Stimulated activated CD4-positive, alpha-beta T cell treated with anti-CD3 and anti-CD28 coated beads, Interleukin-1b, Interleukin-23, amount 100 ng/mL, for 48 hours (primary cell): Measurements from ENCODE around the gene COA3.

Experiments used
- DNase-seq: peaks from one replicate; pipeline ENCODE4 v3.0.0-alpha.2; 2020

COA3 gene, protein sequence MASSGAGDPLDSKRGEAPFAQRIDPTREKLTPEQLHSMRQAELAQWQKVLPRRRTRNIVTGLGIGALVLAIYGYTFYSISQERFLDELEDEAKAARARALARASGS

DNA sequence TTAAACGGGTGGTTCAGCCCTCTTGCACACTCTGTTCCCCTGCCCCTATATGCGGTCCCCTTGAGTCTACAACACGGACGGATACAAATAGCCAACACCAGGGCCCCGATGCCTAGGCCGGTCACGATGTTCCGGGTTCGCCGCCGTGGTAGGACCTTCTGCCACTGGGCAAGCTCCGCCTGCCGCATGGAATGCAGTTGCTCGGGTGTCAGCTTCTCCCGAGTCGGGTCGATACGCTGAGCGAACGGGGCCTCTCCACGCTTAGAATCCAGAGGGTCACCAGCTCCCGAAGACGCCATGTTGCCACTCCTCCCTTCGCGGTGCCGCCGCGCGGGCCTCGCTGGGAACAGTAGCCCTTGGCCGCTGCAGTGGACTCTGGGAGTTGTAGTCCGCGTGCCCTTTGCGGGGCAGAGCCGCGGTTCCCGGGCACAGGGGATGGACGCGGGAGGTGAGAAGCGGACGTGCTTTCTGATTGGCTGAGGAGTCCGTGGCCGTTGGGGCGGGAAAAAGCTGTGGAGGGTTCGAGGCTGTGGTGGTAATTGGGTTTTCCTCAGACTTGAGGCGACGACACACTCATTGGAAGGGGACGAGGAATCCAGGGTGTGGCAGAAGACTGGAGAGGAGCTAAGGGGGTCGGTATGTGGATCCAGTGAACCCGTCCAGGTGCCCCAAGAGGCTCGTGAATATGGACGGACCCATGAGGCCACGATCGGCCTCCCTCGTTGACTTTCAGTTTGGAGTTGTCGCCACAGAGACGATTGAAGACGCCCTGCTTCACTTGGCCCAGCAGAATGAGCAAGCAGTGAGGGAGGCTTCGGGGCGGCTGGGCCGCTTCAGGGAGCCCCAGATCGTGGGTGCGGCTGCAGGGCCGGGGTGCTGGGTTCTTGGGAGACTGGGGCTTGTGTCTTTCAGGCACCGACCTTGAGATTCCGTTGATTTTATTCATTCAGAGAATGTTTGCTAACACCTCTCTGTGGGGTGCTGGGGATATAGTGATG, at the start of gene COA3, which contains the start of gene CNTD1:
Gene COA3, minus strand, starts transcription at position 322 of the 998 bp plus-strand sequence. Its CDS starts 23 bp downstream, at position 299.
Gene CNTD1, plus strand, starts transcription at position 479 of the 998 bp plus-strand sequence. Its CDS starts 207 bp downstream, at position 686.
- peak; percentile 86 for DNase-seq

DNA sequence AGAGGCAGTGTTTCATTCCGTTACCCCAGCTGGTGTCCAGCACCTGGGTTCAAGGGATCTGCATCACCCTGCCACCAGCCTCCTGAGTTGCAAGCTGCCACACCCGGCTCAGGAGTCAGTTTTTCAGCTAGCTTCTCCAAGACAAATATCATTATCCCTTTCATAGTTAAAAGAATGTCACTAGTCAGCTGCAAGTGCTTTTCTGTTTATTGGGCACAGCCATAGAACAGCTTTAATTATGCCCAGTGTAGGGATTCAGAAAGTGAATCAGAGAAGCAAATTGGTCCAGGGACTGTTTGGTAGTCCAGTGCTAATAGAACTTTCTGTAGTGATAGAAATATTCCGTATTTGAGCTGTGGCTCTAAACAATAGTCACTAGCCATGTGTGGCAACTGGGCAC, 49.6 kb upstream of the COA3 start:
- DNase-seq, result no peak

DNA sequence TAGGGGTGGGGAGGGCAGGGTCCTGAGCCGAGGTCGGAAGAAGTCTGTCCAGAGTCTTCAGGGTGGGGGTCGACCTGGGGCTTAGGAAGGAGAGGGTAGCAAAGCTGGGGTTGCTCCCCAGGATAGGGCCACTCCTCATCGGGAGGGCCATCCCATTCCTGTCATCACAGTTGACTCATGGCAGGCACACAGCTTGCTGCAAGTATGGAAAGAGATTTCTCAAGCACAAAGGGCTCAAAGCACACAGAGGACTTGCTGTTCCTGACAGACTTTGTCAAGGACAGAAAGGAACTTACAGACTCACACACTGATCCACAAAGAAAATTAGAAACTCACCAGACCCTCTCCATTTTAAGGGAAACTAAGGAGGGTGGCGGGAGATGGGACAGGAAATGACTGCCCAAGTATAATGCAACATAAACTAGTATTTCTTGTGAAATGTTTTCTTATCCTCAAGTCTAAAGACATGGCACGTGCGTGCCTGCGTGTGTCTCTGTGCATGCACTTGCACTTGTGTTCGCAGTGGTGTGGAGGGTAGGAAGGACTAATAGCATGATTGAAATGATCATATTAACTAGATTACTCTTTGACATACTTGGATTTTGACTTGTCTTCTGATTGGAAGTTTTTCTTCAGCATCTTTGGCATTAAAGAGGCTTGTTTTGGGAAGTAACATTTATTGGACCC, 48.2 kb upstream of the COA3 start:
- no peak for DNase-seq

DNA sequence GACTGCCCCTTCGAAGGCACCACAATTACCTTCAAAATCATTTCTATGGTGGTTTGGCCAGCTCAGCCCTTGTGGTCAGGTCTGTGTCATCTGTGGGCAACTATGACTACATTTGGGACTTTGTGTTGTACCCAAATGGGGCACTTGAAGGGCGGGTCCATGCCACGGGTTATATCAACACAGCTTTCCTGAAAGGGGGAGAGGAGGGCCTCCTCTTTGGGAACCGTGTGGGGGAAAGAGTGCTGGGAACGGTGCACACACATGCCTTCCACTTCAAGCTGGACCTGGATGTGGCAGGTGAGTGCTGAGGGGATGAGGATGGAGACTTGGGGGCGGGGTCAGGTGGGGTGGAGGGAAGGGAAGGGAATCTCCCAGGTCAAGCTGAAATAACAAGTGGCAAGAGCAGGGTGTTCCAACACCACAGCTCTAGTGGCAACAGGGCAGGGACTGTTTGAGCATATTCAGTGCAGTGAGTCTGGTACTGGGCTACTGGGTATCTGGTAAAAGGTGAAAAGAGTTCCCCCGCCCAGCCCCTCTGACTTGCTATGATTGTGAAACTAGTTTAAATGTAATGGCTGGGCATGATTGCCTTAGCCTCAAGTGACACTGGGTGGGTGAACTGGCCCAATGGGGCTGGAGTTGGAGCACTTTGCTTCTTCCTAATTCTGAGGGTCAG, 47.6 kb upstream of the COA3 start:
- DNase-seq, result peak; percentile 66

DNA sequence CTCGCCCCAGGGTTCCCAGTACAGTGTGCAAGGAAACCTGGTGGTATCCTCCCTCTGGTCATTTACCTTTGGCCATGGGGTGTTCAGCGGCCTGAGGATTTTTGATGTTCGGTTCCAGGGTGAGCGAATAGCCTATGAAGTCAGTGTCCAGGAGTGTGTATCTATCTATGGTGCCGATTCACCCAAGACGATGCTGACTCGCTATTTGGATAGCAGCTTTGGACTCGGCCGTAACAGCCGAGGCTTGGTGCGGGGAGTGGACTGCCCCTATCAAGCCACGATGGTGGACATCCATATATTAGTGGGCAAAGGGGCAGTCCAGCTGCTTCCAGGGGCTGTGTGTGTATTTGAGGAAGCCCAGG, 47.0 kb upstream of the COA3 start:
- DNase-seq, result no peak

DNA sequence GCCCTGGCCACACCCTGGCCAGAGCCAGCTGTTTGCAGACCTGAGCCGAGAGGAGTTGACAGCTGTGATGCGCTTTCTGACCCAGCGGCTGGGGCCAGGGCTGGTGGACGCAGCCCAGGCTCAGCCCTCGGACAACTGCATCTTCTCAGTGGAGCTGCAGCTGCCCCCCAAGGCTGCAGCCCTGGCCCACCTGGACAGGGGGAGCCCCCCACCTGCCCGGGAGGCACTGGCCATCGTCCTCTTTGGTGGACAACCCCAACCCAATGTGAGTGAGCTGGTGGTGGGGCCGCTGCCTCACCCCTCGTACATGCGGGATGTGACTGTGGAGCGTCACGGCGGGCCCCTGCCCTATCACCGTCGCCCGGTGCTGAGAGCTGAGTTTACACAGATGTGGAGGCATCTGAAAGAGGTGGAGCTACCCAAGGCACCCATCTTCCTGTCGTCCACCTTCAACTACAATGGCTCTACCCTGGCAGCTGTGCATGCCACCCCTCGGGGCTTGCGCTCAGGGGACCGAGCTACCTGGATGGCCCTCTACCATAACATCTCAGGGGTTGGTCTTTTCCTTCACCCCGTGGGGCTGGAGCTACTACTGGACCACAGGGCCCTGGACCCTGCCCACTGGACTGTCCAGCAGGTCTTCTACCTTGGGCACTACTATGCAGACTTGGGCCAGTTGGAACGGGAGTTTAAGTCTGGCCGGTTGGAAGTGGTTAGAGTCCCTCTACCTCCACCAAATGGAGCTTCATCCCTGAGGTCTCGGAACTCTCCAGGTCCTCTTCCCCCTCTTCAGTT, 46.5 kb upstream of the COA3 start:
- no peak for DNase-seq

DNA sequence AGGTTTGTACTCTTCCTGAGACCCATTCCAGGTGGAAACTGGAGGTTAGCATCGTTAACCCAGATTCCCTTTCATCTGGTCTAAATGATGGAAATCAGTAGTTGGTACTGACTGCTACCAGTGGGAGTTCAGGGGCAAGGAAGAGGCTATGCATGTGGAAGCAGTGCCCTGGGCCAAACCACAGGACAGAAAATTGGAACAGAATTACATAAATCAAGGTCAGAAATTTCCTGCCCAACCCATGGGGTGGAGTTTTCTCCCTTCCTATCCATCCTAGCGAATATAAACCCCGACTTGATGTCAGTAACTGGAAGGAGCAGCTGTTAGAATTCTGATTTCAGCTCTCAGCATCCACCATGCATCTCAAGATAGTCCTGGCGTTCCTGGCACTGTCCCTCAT, 45.8 kb upstream of the COA3 start, which contains the start of gene AOC2:
Gene AOC2, plus strand, starts transcription at position 310 of the 400 bp plus-strand sequence. Its CDS starts 47 bp downstream, at position 357.
- no peak for DNase-seq

DNA sequence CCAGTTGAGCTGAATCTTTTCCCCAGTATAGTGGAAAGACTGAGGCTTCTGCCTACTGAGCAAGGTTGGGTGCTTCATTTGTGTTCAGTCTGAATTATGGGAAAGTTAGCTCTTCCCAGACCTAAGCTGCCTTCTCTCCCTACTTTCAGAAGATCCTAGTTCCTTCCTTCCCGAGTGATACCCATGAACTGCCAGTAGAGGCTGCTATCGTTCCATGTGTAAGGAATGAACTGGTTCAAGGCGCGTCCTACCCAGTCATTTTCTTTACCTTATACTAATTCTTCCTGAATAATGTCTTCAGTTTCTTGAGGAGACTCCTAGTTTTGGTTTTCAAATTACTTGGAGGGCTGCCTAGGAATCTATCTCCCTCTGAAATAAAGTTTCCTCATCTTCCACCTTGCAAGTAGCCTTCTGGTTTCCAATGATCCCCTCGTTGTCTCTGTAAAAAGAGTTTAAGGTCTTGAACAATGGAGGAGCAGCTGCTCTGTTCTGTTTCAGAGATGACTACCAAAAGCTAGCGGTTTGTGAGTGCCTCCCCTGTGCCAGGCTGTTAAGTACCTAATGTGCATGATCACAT, 44.9 kb upstream of the COA3 start:
- no peak for DNase-seq

DNA sequence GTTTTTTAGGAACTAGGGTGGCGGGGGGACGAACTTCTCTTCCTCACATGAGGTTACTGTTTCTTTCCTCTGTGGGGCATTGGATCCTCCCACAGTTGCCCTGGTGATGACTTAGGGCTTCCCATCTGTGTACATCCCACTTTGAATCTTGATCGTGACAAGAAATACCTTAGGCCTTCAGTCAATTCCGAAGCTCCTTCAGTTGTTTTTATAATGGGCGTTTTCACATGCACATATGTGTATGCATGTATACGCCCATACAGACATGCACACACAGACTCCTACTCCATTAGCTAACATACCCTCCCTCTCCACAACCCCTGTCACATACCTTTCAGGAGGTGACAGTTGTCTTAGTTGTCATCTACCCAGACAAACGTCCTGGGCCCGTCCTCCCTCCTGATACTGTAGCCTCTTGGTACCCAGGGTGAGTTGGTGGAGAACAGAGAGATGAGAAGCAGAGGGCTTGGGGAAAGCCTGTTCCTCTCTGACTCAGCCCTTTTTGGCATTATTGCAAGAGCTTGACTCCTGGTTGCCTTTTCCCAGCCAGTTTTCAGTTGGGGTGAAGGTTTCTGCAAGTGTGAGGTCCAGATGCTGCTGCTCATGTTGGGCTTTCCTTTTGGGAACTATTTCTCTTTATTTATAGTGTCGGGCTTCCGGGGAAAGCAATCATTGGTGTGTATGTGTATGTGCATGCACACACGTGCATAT, 43.6 kb upstream of the COA3 start:
- no peak for DNase-seq

DNA sequence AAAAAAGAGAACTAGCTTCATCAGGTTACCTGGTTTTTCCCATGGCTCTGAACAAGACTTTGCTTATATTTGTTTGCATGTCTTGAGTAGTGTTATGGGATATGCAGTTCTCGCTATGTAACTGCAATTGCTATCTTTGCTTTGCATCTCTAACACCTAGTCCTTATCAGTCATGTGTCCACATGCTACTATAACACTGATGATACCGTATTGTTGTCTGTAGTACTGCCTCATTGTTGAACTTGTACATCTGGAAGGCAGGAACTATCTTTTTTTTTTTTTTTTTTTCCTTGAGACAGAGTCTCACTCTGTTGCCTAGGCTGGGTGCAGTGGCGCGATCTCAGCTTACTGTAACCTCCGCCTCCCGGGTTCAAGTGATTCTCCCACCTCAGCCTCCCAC, 37.2 kb upstream of the COA3 start:
- DNase-seq, result no peak

DNA sequence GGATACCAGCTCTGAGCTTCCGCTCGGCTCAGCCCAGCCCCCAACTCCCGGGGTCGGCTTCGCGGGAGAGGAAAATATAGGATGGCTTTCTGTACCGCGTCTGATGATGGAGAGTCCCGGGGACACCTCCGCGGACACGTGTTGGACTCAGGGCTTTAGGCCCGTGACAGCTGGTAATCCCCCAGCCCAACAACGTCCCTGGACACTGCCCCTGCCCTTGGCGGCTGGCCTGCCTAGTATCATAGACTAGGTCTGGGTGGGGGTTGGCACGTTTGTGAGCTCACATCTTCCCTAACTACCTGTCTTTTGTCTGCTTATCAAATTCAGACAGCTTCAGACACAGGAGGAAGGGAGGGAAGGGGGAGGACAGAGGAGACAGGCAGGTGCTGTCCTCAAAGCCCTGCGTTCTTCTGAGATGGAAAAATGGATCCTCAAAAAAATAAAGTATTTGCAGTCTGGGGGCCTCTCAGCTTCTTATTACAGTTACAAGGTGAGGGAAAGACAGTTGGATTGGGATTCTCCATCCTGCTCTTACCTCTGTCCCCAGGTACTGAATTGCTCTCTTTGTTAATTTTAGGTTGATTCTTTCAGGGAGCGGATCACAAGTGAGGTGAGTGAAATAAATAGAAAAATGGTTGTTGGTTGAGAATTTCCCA, 35.4 kb upstream of the COA3 start:
- DNase-seq, result no peak

DNA sequence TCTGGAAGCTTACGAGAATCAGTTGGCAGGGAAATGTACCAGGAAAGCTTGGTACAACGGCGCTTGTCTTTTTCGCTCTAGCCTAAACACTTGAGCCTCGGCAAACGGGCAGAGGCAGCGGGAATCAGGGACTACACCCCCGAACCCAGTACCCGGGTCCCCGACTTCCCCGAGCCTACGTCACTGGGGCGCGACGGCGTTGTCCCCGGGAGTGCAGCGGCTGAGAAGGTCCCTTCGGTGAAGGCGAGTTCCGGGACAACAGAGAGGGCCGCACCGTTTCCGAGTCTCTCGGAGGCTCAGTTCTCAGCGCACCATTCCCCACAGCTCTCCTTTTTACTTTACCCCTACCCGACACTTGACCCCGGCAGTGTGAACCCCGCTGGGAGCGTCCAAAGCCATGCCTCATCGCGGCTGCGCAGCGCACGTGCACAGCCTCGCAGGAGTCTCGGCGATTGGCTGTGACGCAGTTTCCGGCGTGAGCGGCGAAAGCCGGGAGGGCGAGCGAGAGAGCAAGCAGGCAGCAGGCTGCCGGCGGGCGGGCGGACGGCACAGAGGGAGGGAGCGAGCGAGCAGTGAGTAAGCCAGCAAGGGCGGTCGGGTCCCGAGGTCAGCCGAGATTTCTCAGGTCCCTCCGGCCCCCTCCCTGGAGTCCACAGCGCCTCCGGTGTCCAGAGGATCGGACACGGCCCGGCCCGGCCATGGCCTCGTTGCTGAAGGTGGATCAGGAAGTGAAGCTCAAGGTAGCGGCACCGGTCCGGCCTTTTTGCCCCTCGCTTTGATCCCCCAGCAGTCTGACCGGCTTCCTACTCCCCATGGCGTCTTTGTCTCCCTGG, 34.6 kb upstream of the COA3 start, which contains the start of gene PSME3:
Gene PSME3, plus strand, starts transcription at position 464 of the 833 bp plus-strand sequence. Its CDS starts 235 bp downstream, at position 699.
- DNase-seq, result peak; percentile 89

DNA sequence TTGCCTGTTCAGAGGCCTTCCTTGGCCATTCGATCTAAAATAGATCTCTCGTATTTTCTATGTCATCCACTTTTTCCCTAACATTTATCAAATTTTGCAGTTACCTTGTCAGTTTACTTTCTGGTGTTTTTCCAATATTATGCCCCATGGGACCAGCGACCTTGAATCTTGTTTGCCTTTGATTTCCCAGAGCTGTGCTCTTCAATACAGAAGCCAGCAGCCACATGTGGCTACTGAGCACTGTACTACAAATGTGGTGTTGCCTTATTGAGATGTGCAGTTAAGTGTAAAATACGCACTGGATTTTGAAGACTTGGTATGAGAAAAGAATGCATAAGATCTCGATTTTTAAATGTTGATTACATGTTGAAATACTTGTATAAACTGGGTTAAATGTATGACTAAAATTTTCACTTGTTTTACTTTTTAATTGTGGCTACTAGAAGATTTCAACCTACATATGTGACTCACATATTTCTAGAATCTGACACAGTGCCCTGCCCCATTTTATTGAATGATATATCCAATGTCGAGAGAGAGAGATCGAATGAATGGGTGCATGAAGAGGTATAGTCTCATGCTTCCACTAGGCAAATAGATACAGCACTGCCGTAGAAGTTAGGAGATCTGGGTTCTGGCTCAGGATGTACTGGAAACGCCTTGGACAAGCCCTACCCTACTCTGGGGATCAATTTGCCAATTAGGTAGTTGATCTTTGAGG, 33.9 kb upstream of the COA3 start:
- no peak for DNase-seq

DNA sequence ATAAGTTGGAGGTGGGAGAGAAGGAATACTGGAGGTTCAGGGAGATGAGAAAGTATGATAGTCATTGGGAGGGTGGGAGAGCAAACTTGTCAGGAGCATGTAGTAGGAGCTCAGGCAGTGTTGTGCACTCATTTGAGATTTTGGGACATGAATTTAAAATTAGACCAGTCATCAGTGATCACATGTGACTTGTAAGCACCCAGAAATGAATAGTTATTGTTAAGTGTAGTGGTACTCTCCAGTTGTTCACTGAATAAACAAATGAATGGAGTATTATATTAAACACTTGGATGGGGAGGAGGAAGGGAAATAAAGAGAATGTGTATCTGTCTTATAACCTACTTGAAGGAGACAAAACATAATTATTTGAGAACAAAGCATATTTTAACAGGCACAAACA, 32.5 kb upstream of the COA3 start:
- no peak for DNase-seq

DNA sequence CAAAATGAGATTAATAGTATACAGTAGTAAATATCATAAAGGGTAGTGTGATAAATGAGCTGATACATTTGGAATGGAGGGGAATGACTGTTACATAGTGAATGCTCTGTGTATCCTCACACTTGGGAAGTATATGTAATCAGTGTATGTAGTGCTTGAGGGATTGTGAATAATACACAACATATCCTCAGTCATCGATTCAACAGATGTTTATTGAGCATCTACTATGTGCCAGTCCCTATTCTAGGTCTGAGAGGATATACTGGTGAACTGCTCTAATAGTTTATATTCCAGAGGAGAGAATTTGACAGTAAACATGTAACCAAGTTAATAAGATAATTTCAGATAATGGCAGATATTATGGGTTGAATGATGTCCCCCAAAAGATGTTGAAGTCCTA, 29.0 kb upstream of the COA3 start:
- no peak for DNase-seq

DNA sequence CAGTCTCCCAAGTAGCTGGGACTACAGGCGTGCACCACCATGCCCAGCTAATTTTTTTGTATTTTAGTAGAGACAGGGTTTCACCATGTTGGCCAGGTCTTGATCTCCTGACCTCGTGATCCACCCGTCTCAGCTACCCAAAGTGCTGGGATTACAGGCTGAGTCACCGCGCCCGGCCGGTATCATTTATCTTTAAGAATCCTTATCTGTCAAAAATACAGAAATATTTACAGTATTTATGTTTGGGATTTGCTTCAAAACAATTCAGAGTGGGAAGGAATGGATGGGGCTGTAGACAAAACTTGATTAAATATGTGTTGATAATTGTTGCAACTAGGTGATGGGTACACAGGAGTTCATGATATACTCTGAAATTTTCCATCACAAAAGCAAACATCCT, 22.7 kb upstream of the COA3 start:
- no peak for DNase-seq

DNA sequence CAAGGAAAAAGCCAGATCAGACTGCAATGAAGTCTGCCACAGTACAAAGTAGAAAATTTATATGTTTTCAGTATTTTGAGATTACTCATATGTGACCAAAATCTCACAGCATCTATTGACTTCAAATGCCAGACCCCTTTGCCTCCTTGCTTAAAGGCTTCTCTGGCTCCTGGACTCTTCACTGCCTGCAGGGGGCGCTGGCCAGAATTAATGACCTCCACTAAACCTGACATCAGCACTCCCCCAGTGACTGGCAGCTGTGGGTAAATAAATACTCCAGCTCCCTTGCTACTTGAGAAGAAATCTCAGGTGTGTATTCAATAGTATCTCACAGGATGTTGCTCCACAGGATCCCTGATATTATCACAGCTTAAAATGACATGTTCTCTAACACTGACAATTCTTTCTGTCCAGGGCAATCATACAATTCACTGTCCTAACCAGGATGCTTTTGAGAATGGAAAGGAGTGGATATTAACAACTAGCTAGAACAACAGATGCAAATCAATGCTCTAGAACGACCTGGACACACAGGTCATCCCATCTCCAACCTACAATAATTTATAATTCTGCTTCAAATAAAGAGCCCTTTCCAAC, 21.5 kb upstream of the COA3 start:
- DNase-seq, result peak; percentile 76

DNA sequence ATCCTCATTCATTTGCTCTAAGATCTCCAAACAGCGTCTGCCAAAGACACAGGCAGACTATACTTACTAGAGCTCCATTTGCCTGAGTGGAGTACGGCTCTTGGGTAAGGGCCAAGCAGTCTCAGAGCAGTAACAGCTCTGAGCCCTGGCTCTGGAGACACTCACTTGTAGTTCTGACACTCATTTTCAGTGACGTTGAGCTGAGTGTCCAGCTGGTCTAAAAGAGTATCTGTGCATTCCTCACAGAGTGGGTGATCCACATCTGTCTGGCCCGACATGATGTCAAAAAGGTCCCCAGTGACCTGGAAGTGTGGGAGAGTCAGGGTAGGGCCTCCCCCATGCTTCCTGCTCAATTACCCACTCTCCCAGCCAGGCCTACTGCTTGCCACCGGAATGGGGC, 19.9 kb upstream of the COA3 start:
- no peak for DNase-seq
